SK-N-SH treated with all-trans-retinoic acid at 6 μM for 48 hours (cell line): ENCODE data around the gene EXOSC5.

ENCODE experiments used
- BACH2 ChIP-seq: fragments of 250-450 bp; sonication (Bioruptor Pico); IDR thresholded peaks from 2 replicates; pipeline ENCODE4 v1.9.0; 2021; ENCODE audit warnings: mild to moderate bottlenecking, borderline replicate concordance
- CSDC2 ChIP-seq: fragments of 250-450 bp; sonication (Bioruptor Pico); IDR thresholded peaks from 2 replicates; pipeline ENCODE4 v1.5.0; 2020; ENCODE audit warnings: mild to moderate bottlenecking, moderate library complexity
- GLIS3 ChIP-seq: fragments of 250-450 bp; sonication (Bioruptor Pico); IDR thresholded peaks from 2 replicates; pipeline ENCODE4 v1.5.0; 2020; ENCODE audit warnings: mild to moderate bottlenecking, moderate library complexity
- PATZ1 ChIP-seq: fragments of 250-450 bp; sonication (Bioruptor Pico); IDR thresholded peaks from 2 replicates; pipeline ENCODE4 v1.8.0; 2020; ENCODE audit warnings: mild to moderate bottlenecking, moderate library complexity, borderline replicate concordance
- PPARA ChIP-seq: fragments of 250-450 bp; sonication (Bioruptor Pico); IDR thresholded peaks from 2 replicates; pipeline ENCODE4 v1.5.0; 2020; ENCODE audit warnings: mild to moderate bottlenecking, borderline replicate concordance
- RARB ChIP-seq: fragments of 250-450 bp; sonication (Bioruptor Pico); IDR thresholded peaks from 2 replicates; pipeline ENCODE4 v1.8.0; 2021; ENCODE audit warnings: mild to moderate bottlenecking, moderate library complexity
- TCF4 ChIP-seq: fragments of 250-450 bp; sonication (Bioruptor Pico); IDR thresholded peaks from 2 replicates; pipeline ENCODE4 v1.8.0; 2021; ENCODE audit warnings: mild to moderate bottlenecking, moderate library complexity, borderline replicate concordance
- ZNF565 ChIP-seq: fragments of 450-650 bp; formaldehyde crosslinking; conservative IDR thresholded peaks from 2 replicates; pipeline ENCODE4 v1.5.0; 2020; ENCODE audit warnings: low read depth, mild to moderate bottlenecking, moderate library complexity
- ZNF70 ChIP-seq: fragments of 450-650 bp; formaldehyde crosslinking; IDR thresholded peaks from 2 replicates; pipeline ENCODE4 v1.5.0; 2020; ENCODE audit warnings: mild to moderate bottlenecking, moderate library complexity
- ZNF8 ChIP-seq: fragments of 450-650 bp; formaldehyde crosslinking; IDR thresholded peaks from 2 replicates; pipeline ENCODE4 v1.5.0; 2020; ENCODE audit warnings: mild to moderate bottlenecking, moderate library complexity

- no peak for TF ChIP-seq ZNF8 (CRISPR knock-in tag)
- TF ChIP-seq RARB (CRISPR knock-in tag), result no peak
- no peak for TF ChIP-seq GLIS3 (CRISPR knock-in tag)
- TF ChIP-seq PATZ1 (CRISPR knock-in tag), result no peak
- TF ChIP-seq BACH2 (CRISPR knock-in tag), result no peak
- TF ChIP-seq ZNF565 (CRISPR knock-in tag), result no peak
- no peak for TF ChIP-seq PPARA (CRISPR knock-in tag)
- no peak for TF ChIP-seq CSDC2 (CRISPR knock-in tag)
- TF ChIP-seq TCF4 (CRISPR knock-in tag), result no peak
- no peak for TF ChIP-seq ZNF70
These were observed 44.3 kb upstream of the EXOSC5 start for GRCh38 chr19:41441321-41441945.
